Activated T-helper 1 cell treated with Interleukin-2 at 50 U/mL for 16 hours (primary cell): ENCODE measurements around the gene FGF22.
"Not testable (repeated sequence)": the region's sequence is repeated elsewhere in the genome, so short reads cannot be mapped to it uniquely, and the experiment has no call there.

Source experiments
- DNase-seq: peaks from one replicate; pipeline ENCODE4 v3.0.0-alpha.2; 2020; ENCODE audit warnings: low read depth

The FGF22 gene

DNA sequence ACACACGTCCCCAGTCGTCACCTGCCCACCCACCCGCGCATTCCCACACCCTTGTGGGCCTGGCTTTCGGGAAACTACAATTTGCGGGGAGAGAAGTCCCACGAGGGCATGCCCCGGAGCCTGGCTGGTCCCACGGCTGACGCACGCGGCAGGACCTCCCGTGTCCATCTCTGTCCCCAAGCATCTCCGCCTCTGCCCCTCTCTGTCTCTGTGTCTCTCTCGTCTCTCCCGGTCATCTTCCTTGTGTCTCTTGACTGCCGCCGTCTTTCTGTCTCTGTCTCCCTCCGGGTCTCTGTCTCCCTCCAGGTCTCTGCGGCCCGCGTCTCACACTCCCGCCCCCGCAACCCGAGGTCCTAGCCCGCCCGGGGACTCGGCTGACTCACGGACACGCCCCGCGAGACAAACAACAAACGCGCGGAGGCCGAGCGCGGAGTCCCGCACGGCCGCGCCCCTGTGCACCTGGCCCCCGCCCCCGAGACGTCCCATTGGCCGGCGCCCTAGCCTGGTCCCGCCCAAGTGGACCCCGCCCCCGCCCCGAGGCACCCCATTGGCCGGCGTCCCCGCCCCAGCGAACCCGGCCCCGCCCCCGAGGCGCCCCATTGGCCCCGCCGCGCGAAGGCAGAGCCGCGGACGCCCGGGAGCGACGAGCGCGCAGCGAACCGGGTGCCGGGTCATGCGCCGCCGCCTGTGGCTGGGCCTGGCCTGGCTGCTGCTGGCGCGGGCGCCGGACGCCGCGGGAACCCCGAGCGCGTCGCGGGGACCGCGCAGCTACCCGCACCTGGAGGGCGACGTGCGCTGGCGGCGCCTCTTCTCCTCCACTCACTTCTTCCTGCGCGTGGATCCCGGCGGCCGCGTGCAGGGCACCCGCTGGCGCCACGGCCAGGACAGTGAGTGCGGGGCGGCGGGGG is at the start of gene FGF22:
TSS of gene FGF22 (plus strand) at position 627 of the 908 bp plus-strand sequence. CDS start at position 674, 47 bp downstream.
- peak; percentile 98 for DNase-seq

DNA sequence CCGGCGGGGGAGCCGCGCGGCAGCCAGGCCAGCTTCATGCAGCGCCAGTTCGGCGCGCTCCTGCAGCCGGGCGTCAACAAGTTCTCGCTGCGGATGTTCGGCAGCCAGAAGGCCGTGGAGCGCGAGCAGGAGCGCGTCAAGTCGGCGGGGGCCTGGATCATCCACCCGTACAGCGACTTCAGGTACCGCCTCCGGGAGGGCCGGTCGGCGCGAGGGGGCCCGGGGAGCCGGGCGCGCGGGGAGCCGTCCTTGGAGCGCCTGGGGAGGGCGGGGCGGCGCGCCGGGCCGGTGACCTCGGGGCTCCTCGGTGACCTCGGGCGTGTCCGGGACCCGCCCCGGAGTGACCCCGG is 49.3 kb upstream of the FGF22 start:
- no peak for DNase-seq

DNA sequence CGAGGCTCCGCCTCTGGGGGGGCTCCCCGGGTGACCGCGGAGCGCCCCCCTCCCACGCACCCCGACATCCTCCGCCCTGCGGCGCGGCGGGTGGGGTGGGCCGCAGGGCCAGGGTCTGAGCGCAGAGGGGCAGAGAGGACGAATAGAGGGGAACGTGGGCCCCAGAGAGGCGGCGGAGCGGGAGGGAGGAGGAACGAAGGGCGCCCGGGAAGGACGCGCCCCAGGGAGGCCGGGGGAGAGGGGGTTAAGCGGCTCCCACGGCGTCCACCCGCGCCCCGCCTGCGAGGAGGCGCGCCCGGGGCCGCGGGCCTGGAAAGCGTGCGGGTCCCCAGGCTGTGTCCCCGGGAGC is 49.0 kb upstream of the FGF22 start:
- DNase-seq: no peak

DNA sequence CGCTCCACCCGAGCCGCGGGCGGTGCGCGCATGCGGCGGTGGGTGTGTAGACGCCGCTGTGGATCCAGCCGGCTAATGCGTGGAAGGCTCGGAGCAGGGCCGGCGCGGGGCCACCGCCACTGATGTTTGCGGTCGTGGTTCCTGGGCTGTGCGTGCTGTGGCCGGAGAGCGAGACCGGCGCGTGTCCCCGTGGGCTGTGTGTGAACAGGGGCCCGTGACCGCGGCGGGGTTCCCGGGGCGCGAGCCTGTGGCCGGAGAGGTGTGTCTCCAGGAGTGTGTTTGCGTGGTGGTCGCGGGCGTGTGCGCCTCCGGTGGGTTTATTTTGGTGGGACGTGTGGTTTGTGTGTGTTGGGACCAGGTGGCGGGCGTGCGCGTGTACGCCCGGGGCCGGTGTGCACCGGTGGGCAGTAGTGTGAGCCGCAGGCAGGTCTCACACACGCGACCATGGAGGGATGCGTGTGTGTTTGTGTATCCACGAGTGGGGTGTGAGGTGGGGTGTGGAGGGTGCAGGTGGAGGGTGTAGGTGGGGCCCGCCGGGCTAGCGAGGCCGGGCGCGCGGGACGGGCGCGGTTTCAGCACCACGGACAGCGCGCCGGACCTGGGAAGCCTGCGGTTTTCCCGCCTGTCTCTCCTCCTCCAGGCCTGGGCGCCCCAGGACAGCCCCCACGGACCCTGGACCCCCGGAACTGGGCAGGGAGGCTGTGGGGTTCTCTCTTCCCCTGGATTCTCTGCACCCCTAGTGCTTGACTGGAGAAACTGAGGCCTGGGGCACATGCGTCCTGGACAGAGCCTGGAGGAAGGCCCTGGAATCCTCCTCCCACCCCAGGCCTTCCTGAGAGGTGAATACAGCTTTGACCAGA is 48.4 kb upstream of the FGF22 start:
- DNase-seq: no peak

DNA sequence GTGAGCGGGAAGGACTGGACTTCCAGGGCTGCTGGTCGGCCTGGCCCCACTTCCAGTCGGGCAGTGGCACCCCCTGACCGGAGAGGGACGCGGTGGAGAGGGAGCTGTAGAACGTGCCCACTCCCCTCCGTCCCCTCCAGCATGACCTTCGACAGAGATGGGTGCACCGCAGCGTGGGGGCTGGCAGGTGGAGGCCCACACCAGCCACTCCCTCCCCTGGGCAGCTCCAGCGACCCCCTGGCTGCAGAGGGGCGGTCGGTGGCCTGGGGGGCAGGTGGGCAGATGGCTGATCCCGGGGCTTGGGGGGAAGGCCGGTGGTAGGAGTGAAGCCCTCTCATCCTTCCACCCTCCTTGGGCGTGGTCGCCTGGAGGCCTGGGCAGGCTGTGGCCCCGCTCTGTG is 47.6 kb upstream of the FGF22 start:
- DNase-seq: no peak

DNA sequence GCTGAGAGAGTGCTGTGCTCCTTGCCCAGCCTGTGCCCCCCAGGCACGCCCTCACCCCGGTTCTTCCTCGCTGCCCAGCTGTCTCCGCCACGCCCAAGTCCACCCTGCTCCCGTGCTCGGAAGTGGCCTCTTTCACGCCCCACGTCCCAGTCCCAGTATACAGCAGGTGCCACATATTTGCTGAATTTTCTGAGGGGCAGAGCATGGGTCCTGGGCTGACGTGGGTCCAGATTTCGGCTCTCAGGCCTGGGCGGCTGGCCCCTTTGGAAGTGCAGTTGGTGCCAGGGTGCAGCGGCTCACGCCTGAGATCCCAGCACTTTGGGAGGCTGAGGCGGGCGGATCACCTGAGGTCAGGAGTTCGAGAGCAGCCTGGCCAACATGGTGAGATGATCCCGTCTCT is 46.6 kb upstream of the FGF22 start:
- DNase-seq: no peak

DNA sequence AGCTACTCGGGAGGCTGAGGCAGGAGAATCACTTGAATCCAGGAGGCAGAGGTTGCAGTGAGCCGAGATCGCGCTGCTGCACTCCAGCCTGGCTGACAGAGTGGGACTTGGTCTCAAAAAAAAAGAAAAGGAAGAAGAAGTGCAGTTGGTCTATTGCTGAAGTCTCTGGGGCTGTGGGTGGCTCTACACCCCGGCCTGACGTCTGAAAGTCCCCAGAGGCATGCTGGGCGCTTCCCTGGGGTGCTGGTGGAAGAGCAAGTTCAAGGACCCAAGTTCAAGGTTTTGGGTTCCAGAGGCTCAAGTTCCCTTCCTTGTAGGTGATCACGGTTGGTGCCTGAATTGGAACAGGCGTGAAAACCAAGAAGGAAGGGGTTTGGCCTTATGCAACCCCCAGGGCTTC is 46.2 kb upstream of the FGF22 start:
- no peak for DNase-seq

DNA sequence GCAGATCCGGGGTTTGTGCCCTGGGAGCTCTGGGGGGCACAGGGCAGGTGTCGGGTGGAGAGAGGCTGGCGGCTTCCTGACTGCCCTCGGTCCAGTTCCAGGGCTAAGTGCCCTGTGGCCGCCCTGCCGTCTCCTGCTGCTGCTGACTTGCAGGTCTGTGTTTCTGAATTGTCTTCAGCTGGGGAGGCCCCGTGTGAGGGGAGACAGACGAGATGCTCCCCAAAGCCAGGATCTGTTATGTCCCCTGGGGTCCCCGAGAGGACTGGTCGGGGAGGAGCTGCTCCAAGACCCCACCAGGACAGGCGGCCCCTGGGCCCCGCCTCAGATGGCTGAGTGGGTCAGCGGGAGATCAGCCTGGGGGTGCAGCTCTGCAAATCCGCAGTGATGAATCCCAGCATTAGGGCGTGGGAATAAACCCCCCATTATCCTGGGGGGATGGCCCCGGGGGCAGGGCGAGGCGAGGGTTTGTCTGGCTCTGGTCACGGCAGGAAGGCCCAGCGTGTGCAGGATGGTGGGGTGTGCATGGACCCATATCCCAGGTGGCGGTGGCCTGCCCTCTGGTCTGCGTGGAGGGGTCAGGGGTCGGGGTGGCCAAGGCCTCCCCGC is 45.3 kb upstream of the FGF22 start:
- no peak for DNase-seq

DNA sequence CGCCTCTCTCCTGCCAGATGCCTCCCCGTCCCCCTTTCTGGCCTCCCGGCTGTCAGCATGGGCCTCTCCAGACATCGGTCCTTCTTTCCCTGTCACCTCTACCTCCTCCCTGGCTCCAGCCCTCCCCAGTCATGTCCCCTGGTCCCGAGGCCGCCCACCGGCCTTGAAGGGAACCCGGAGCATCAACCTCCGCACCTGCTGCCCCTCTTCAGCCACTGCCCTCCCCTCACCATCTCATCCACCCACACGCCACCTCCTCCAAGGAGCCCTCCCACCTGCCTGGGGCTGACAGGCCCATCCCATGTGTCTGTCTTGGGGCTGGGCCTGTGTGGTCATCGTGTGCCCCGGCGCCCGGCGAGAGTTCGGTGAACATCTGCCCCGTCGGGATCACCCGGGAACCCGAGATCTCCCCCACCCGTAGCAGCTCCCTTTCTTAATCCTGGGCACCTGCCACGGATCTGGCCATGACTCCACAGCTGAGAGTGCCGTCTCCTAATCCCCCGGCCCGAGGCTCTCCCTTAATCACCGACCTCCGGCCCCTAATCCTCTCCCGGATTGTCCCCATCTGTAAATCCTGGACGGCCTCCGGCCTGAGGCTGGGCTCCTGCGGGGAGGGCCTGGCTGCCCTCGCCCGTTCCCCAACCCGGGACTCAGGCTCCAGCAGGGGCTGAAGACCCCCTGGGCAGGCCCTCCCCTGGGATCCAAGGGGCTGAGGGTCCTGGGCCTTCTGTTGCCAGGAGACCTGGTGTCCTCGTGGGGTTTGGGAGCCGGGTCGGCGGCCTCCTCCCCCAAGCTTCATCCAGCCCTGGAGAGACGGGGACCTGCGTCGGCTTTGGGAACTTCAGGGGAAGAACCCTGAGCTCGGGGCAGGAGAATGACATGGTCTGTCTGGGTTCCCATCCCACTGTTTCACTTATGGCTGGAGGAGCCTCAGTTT is 44.1 kb upstream of the FGF22 start:
- no peak for DNase-seq

DNA sequence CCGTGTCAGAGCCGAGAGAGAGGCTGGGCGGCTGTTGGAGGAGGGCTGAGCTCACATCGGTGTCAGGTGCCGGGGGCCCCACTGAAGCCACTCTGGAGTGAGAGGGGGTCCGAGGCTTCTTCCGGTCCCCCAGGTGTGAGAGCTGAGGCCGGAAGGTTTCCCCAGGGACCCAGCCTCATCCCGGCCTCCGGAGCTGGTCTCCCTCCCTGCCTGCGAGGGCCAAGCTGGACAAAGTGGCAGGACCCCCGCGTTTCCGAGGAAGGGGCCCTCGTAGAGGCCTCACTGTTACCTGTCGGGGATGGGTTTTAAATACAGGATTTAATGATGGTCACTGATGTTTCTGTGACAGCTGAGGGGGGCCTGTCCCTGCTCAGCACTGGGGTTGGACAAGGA is 43.4 kb upstream of the FGF22 start:
- no peak for DNase-seq

DNA sequence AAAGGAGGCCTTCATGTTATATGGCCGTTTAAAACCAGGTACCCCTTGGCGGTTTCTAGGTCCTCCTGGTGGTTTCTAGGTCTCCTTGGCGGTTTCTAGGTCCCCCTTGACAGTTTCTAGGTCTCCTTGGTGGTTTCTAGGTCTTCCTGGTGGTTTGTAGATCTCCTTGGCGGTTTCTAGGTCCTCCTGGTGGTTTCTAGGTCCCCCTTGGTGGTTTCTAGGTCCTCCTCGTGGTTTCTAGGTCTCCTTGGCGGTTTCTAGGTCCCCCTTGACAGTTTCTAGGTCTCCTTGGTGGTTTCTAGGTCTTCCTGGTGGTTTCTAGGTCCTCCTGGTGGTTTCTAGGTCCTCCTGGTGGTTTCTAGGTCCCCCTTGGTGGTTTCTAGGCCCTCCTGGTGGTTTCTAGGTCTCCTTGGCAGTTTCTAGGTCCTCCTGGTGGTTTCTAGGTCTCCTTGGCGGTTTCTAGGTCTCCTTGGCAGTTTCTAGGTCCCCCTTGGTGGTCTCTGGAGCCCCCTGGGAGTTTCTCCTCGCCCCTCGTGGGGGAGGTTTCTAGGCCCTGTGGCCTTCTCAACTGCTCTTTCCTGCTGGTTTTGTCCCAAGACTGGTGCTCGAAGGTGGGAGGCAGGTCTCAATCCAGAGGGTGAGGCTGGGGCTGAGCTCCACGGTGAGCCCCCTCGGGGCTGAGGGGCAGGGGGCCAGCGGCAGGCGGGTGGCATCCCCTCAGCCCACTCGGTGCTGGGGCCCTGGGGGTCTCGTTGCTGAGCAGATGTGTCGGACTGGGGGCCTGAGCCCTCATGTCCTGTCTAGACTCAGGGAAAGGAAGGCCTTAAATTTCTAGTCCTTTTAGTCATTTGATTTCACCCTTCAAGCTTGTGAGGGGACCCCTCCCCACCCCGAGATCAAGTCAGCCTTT is 42.0 kb upstream of the FGF22 start:
- DNase-seq: no peak

DNA sequence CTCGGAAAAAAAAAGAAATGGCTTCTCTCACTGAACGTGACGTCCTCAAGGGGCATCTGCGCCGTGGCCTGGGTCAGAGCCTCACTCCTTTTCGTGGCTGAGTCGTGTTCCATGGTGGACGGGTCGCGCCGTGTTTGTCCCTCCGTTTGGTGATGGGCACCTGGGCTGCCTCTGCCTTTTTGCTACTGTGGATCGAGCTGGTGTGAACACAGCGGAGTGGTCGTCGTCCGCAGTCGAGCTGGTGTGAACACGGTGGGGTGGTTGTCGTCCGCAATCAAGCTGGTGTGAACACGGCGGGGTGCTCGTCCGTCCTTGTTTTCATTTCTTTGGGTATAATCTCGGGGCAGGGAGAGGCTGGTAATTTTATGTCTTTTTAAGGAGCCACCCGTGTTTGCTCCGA is 38.4 kb upstream of the FGF22 start:
- DNase-seq: no peak

DNA sequence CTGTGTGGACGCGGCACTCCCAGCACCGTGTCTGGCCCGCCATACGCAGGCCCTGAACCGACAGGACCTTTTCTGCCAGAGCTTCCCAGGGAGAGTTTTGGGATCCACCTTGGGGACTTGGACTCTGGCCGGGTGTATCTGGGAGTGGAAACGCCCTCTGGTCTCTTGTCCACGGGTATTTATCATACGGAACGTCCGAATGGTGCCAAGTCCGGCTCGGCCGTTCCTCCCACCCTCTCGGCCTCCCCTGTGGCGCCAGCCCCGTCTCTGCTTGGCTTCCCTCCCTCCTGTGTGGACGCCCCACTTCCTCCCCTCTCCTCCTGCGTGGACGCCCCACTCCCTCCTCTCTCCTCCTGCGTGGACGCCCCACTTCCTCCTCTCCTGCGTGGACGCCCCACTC is 37.9 kb upstream of the FGF22 start:
- DNase-seq: no peak

DNA sequence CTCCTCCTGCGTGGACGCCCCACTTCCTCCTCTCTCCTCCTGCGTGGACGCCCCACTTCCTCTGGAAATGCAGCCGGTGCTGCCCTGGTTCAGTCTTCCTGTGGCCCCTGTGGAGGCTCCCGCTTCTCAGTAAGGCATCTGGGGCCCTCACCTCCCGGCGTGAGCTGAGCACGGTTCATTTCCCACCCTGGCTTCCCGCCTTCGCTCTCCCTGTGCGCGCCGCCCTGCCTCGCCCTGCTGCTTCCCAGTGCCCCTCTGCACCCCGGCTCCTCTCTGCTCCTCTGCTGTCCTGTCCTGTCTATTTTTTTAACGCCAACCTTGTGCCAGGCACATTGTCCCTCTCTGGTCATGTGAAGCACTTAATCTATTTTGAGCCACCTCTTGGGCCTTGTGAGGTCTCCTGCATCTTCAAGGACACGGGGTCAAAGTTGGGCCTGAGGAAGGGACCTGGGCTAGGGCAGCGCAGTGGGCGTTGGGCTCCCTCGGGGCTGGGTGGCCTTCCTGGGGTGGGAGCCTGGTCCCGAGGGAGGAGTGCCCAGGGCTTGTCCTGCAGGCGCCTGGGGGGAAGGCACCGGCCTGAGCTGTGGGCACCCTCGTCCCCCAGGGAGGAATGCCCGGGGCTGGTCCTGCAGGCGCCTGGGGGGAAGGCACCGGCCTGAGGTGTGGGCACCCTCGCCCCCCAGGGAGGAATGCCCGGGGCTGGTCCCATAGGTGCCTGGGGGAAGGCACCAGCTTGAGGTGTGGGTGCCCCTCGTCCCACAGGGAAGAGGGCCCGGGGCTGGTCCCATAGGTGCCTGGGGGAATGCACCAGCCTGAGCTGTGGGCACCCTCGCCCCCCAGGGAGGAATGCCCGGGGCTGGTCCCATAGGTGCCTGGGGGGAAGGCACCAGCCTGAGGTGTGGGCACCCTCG is 37.0 kb upstream of the FGF22 start:
- no peak for DNase-seq

DNA sequence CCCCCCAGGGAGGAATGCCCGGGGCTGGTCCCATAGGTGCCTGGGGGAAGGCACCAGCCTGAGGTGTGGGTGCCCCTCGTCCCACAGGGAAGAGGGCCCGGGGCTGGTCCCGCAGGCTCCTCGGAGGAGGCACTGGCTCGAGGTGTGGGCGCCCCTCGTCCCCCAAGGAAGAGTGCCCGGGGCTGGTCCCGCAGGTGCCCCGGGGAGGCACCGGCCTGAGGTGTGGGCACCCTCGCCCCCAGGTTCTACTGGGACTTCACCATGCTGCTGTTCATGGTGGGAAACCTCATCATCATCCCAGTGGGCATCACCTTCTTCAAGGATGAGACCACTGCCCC is 36.4 kb upstream of the FGF22 start:
- not testable (repeated sequence) for DNase-seq

DNA sequence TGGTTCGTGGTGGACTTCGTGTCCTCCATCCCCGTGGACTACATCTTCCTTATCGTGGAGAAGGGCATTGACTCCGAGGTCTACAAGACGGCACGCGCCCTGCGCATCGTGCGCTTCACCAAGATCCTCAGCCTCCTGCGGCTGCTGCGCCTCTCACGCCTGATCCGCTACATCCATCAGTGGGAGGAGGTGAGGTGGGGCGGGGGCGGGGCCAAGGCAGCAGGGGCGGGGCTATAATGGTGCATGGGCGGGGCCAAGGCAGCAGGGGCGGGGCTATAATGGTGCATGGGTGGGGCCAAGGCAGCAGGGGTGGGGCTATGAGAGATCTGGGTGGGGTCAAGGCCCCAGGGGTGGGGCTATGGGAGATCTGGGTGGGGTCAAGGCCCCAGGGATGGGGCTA is 35.9 kb upstream of the FGF22 start:
- not testable (repeated sequence) for DNase-seq

DNA sequence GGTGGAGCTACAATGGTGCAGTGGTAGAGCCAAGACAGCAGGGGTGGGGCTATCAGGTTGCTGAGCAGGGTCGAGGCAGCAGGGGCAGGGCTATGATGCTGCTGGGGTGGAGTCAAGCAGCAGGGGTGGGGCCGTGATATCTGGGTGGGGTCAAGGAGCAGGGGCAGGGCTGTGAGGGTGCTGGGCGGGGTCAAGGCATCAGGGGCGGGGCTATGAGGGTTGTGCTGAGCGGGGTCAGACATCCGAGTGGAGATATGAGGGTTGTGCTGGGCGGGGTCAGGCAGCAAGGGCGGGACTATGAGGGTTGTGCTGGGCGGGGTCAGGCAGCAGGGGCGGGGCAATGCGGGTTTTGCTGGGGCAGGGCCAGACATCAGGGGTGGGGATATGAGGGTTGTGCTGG is 35.3 kb upstream of the FGF22 start:
- no peak for DNase-seq

DNA sequence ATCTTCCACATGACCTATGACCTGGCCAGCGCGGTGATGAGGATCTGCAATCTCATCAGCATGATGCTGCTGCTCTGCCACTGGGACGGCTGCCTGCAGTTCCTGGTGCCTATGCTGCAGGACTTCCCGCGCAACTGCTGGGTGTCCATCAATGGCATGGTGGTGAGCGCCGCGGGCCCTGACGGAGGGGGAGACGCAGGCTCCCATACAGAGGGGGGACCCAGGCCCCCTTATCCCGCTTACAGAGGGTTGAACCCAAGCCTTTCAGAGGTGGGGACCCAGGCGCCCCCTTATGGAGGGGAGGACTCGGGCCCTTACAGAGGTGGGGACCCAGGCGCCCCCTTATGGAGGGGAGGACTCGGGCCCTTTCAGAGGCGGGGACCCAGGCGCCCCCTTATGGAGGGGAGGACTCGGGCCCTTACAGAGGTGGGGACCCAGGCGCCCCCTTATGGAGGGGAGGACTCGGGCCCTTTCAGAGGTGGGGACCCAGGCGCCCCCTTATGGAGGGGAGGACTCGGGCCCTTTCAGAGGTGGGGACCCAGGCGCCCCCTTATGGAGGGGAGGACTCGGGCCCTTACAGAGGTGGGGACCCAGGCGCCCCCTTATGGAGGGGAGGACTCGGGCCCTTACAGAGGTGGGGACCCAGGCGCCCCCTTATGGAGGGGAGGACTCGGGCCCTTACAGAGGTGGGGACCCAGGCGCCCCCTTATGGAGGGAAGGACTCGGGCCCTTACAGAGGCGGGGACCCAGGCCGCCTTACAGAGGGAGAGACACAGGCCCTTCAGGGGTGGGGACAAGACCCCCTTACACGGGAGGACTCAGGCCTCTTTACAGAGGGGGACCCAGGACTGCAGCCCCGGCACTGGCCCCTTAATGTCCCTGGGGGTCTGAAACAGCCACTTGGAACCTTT is 34.4 kb upstream of the FGF22 start:
- DNase-seq: not testable (repeated sequence)
